Fibroblast of skin of back (primary cell): ENCODE measurements around the gene PANK2.
"Not testable (repeated sequence)": the region's sequence is repeated elsewhere in the genome, so short reads cannot be mapped to it uniquely, and the experiment has no call there.

Experiments used
- DNase-seq: peaks from one replicate; pipeline ENCODE4 v3.0.0-alpha.2; 2013

PANK2 gene

DNA sequence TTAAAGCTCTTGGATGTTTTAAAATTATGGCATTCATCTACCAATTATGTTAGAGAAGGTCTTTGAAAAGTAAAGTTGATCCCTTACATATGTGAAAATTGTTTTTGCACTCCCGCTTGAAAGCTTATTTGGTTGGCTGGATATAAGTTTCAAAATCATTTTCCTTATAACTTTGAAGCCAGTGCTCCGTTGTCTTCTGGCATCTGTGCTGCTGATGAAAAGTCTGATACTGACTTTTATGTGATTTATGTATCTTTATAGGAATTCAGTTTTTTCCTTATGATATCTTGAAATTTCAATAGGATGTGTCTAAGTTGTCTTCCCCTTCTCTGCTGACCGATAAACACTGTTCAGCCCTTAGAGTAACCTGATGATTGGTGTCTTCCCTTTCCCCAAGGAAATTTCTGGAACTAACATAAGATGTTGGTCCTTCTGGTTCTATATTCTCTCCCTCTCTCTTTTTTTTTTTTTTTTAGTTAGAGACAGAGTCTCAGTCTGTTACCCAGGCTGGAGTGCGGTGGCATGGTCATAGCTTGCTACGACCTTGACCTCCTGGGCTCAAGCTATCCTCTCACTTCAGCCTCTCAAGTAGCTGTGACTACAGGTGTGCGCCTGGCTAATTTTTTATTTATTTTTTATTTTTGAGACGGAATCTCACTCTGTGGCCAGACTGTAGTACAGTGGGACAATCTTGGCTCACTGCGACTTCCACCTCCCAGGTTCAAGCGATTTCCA, 12.7 kb downstream of the PANK2 start:
- no peak for DNase-seq

DNA sequence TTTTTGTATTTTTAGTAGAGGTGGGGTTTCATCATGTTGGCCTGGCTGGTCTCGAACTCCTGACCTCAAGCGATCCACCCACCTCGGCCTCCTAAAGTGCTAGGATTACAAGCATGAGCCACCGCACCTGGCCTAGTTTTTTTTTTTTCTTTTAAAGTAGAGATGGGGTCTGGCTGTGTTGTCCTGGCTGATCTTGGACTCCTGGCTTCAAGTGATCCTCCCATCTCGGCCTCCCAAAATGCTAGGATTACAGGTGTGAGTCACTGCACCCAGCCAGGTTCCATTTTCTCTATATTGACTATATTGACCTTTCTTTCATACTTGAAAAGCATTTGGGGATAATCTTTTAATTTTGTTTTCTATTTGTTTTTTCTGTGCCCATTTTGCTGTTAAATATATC, 13.3 kb downstream of the PANK2 start:
- no peak for DNase-seq

DNA sequence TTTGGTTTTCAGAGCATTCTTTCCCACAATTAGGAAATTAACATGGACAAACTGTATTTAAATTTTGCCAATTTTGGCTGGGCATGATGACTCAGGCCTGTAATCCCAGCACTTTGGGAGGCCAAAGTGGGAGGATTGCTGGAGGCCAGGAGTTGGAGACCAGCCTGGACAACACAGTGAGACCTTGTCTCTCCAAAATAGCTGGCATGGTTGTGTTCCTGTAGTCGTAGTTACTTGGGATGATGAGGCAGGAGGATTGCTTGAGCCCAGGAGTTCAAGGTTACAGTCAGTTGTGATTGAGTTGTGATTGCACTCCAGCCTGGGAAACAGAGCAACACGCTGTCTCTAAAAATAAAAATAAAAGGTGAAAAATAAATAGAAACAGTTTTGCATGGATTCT, 15.0 kb downstream of the PANK2 start:
- DNase-seq, result no peak

- no peak for DNase-seq
Observed at GRCh38 chr20:3904857-3905256, 15.7 kb downstream of the PANK2 start.

DNA sequence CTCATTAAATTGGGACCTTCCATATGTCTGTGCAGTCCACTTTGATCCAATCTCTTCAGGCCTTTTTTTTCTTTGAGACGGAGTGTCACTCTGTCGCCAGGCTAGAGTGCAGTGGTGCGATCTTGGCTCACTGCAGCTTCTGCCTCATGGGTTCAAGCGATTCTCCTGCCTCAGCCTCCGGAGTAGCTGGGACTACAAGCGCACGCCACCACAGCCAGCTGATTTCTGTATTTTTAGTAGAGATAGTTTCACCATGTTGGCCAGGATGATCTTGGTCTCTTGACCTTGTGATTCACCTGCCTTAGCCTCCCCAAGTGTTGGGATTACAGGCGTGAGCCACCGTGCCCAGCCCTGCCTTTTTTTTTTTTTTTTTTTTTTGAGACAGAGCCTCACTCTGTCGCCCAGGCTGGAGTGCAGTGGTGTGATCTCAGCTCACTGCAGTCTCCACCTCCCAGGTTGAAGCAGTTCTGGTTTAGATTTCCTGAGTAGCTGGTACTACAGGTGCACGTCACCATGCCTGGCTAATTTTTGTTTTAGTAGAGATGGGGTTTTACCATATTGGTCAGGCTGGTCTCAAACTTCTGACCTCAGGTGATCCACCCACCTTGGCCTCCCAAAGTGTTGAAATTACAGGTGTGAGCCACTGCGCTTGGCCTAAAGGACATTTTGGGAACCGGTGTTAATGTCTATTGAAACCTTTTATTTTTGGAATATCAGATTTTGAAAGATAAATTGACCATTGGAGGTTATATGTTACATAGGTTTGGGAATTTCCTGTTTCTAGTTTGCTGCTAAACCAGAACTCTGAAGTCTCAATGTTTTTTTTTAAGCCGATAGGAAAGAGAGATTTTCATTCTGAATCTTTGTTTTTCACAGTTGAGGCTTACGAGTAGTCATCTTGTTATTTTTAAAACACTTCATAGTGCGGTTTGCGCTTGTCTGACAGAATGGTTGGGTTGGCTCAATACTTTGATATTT, 17.8 kb downstream of the PANK2 start:
- DNase-seq, result not testable (repeated sequence)

- DNase-seq, result no peak
Observed at GRCh38 chr20:3908667-3909066, 19.5 kb downstream of the PANK2 start.

- no peak for DNase-seq
Observed at GRCh38 chr20:3909952-3910366, 20.8 kb downstream of the PANK2 start.

GRCh38 chr20:3910853-3911252, 21.7 kb downstream of the PANK2 start:
- no peak for DNase-seq

DNA sequence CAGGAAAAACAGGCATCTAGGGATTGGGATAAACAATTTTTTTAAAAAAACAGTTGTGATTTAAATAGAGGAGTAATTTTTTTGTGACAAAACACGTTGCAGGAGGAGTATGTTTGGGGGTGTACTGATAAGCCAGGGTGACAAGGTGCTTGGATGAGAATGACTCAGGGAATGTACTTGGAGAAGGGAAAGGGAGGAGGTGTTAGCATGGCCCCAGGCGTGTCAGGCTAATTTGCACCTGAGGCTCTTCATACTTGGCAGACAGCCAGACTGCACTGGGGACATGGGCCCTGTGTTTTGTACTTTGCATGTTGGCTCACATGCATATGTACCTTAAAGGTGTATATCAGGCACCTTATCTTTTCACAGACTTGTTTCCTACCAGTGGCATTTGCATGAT, 22.8 kb downstream of the PANK2 start:
- no peak for DNase-seq

- no peak for DNase-seq
Observed at GRCh38 chr20:3914446-3914845, 25.3 kb downstream of the PANK2 start.

DNA sequence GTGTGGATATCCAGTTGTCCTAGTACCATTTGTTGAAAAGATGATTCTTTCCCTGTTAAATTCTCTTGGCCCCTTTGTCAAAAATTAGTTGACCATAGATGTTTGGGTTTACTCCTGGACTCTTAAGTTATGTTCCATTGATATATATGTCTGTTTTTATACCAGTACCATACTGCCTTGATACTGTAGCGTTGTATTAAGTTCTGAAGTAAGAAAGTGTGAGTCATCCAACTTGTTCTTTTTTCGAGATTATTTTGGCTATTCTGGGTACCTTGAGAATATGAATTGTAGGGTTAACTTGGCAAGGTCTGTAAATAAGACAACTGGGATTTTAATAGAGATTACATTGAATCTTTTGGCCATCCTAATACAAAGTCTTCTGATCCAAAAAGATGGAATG, 26.5 kb downstream of the PANK2 start:
- DNase-seq, result no peak

DNA sequence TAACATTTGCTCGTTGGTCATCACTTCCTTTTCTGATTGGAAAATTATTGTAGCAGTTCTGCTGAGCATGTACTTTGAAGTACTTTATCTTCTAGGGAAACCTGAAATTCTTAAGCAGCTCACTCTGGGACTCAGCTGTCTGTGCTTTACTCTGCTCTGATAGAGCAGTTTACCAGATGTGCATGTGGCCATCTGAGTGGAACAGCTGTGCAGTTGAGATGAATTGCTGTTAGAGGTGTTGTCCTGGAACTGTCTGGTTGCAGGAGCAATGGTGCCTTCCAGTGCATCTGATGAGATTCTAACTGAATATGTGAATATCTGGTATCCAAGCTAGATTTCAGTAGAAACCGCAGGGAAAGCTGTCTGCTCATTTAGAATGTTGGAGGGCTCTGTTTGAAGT, 27.2 kb downstream of the PANK2 start:
- no peak for DNase-seq

- no peak for DNase-seq
Observed at GRCh38 chr20:3919352-3919751, 30.2 kb downstream of the PANK2 start.

DNA sequence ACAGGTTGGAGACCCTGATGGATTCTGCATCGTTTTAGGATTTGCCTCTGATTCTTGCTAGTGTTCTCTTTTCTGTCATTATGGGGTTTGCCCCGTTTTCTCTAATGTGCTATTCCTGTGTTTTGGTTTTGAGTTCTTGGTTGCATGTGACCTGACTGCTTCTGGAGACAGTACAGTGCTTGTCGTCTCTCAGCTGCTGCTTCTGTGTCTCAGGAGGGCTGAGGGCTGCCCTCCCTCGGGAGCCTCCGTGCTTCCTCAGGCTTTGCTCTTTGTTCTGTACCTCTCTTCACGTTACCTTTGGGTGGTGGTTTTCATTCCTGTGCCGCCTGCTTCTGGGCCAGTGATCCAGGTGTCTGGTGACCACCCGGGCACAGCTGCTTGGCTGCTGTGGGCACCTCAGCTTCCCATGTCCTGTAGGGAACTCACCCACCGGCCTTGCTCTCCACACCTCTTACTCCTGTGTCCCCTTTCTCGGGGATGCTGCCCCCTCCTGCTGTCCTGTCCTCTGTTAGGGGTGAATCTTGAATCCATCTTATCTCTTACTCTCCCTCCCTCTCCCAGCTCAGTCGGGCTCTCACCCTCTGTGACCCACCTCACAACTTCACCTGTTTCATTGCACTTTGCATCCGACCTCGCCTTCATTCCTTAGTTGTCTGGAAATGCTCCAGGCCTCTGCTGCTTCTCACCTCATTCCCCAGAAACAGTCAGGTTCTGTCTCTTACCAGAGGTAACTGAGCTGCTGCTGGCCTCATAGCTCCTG, 33.2 kb downstream of the PANK2 start:
- DNase-seq, result no peak

- DNase-seq, result no peak
Observed at GRCh38 chr20:3922983-3923339, 33.8 kb downstream of the PANK2 start.

DNA sequence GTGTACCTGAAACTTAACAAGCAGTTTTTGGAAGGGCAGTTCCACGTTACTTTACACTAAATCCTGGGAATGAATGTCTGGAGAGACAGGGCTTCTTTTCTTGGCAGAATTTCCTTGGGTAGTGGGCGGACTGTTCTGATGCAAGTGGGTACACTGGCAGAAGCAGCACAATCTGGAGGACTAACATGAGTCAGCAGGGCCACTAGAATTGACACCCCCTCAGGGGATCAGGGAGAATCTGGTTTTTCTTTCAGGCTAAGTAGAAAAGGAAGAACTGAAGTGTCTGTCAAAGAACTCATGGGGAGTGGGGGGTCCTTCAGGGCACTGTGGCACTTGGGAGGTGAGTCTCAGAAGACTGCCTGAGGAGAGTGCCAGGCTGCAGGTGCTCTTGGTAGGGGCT, 34.6 kb downstream of the PANK2 start:
- no peak for DNase-seq

DNA sequence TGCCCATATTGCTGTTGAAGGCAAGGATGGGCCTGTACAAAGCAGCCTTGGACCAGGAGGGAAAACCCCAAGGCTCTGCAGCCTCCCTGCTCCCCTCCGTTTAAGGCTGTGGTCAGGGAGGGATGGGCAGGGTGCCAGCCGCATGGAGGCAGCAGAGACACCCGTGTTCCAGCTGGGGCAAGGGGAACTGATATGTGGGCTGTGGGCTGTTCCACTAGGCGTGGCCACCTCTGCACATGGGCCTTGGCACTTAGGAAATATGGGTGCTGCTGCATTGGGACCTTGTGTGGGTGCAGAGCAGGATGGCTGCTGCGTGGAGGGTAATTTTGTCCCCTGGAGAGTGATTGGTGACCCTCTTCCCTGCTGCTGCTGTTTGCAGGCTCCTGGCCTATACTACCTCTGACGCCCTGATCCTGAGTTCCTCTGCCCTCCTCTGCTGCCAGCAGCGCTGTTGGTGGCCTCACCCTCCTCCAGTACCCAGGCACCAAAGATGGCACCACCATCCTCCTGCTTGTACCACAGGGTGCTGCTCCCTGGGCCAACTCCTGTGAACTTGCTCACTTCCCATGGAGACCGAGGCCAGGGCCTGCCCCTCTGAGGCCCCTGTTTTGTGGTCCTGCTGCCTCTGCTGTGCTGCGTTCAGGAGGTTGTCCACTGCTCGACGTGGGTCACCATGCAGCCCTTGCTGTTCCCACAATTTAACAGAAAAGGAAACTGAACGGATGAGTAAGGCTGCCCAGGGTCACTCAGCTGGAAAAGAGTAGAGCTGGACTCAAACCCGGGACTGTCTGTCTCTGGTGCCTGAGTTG, 35.3 kb downstream of the PANK2 start:
- DNase-seq, result no peak

DNA sequence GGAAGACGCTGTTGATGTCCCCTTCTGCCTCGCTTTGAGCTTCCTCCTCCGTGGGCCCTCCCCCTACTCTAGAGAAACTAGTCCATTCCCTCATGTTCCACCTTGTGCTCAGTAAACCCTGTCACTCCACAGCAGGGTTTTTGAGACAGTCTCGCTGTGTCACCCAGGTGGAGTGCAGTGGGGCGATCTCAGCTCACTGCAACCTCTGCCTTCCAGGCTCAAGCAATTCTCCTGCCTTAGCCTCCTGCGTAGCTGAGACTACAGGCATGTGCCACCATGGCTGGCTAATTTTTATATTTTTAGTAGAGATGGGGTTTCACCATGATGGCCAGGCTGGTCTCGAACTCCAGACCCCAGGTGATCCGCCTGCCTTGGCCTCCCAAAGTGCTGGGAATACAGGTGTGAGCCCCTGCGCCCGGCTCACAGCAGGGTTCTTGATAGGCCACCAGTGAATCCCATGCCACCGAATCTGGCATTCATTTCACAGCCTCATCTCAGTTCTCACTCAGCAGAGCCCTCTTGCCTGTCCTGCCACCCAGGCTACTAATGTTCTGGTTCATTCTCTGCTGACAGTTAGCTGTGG, 36.0 kb downstream of the PANK2 start:
- no peak for DNase-seq

- no peak for DNase-seq
Observed at GRCh38 chr20:3925899-3926638, 36.9 kb downstream of the PANK2 start.

DNA sequence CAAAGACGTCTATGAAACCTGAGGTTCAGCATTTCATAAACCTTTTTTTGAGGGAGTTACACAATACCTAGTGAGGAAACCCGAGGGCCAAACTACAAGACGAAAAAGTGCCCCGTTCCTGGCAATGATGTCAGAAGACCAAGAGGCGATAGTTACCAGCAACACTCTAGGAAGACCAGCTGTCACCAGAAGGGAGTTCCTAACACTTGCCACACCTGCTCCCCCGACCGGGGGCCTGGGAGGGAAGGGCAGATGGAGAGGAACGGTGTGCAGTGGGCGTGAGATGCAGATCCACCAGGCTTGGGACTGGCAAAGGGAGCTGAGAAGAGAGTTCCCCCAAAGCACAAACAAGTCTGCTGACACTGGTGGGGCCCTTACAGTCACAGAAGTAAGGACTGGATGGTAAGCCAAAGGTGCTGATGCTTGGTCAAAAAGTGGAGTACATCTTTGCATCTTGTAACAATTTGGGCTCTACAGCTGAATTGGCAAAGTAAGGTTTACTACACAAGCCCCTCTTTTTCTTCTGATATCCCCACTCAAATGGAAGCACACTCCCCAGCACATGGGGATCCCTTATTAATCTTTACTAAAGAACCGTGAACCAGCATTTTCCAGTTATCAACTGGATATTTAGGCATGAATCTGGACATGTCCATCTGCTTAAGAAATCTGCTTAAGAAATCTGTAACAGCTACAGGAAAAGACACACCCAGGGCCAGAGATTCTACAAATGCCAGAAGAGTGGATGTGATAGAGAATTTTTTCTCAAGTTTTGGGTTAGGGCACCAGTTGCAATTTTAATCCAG, 38.5 kb downstream of the PANK2 start:
- no peak for DNase-seq
